GM18511 (cell line): ENCODE measurements around the gene PWWP2A.
"Not testable (repeated sequence)": the region's sequence is repeated elsewhere in the genome, so short reads cannot be mapped to it uniquely, and the experiment has no call there.

Experiments used
- ATAC-seq: cut with Tn5 transposase; IDR thresholded peaks from one replicate; pipeline ENCODE4 v1.9.1; 2021; ENCODE audit warnings: mild to moderate bottlenecking, moderate library complexity; ENCODE audit not compliant: unreplicated experiment

The PWWP2A gene

DNA sequence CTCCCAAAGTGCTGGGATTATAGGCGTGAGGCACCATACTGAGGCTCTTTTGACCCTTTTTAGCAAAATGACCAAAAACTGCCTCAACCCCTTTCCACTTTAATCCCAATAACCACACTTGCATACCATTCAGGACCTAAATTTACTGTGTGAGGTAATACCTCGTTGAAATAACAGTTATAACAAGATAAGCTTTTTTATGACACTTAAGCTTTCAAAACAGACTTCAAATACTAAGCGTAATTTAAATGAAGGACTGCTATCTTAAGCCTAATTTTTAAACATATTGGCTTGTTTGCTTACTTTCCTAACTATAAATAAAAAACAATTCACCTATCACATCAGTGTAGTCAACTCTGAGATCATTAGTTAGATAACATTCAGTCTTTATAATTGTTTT lies 37.8 kb downstream of the PWWP2A start:
- ATAC-seq: no peak

DNA sequence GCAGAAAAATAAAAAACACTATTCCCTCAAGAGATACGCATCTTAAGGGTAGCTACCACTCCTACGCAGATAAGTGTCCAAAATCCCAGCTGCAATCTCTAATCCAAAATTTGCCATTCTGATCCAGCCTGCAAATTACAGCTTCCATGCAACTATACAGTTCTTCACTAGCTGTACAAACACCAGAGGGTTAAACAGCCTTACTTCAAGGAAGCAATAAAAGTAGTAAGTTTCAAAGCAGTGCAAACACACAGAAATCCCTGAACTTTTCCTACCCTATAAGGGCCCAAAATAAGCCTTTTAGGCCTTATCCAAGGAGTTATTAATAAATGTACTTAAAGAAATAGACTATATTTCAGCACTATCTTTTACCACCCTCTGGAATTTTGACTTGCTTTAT lies 39.5 kb downstream of the PWWP2A start:
- no peak for ATAC-seq

DNA sequence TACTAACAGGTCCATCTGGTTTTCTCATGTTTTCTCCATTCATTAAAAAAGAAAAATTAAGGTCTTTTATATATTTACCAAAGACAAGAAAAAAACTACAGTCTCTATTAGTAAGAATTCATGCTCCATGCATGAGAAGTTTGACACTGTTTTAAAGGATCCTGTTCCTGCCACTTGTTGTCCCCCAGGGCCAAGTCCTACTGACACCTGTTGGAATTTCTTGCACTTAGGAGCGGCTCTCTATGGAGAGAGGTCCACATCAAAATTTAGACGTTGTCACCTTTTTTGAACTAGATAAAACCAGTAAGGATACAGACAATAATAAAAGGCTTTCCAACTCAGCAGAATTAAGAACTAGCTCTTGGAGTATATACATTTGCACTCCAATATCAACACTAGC lies 42.3 kb downstream of the PWWP2A start:
- ATAC-seq: no peak

DNA sequence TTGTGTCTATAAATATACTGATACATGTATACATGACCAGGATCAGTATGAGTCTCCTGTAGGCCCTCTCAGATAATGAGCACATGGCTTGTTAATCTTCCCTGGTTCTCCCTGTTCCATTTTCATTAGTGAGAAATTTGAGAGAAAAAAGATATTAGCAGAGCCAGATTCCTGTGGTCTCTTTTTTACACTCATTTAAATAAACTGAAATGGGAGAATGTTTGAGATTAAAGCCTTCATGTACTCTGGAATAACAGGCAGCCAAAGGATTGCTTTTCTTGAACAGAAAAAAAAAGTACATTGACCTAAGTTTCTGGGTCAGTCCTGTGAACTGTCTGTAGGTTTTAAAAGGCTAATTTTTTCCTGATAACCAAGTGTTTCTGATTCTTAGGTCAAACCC lies 44.2 kb downstream of the PWWP2A start:
- ATAC-seq: no peak

DNA sequence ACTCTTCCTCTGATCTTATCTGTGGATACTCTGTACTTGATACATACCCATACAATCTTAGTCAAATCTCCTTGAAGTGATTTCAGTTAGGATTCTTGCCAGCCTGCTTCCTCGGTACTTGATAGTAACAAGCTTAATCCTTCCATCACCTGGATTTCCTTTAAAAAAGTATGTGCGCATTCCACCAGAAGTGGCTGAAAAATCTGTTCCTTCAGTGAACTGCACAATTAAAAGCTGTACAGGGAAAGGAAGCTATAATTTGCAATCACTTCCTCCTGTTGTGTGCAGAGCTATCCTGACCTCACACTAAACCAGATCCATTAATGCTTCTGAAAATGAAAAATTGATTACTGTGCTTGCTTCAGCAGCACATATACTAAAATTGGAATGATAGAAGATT lies 47.3 kb downstream of the PWWP2A start:
- no peak for ATAC-seq

DNA sequence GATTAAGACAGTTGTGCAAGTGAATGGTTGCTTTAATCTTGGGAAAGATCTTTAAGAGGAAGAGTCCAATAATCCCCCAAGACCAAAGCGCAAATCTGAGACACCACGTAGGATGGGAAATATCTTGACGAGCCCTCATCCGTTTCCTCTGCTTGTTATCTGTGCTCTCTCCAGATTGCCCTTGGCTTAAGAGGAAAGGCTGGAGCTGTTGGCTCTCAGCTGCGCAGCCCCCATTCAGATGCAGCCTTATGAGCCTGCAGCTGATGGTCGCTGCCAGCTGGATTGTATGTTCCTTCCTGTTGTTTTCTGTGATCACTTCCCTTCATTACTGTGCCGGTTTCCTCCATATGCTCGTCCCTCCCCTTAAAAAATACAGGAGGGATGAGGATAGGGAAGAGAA lies 47.7 kb downstream of the PWWP2A start:
- no peak for ATAC-seq

DNA sequence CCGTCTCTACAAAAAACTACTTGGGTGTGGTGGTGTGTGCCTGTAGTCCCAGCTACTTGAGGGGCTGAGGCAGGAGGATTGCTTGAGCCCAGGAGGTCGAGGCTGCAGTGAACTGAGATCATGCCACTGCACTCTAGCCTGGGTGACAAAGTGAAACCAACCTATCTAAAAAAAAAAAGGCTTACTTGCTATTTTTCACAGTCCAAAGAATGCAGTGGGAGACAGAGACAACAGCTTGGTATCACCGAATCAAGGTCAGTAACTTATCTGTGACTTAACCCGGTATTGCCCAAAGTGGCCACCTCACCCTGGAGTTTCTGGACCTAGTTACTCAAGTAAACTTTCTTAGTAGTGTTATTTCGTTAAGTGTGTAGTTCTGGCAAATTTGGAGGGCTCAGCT lies 50.1 kb downstream of the PWWP2A start:
- not testable (repeated sequence) for ATAC-seq

DNA sequence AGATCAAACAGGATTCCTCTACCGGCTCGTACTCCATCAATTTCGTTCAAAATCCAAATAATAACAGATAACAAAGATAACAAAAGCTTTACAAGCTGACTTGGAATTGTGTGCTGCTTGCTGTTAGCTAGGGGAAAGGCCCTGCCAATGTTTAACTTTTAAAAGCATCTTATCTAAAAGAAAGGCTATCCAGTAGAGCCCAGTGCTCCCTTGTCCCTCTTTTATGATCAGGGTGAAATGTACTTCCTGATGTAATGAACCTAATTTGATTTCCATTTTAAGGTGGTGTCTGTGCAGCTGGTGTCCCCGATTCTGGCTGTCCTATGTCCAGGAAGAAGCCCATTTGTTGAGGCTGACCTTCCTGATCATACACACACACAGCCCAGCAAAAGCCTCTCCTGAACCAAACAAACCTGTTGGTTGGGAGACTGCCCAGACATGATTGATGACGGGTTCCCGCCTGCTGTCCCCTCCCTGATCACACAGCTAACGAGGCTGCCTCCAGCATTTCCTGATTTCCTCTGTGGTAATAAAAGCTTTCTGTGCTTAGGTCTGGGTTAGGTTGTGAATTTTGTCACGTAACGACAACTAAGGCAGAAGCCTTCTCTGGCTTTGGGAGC lies 54.1 kb downstream of the PWWP2A start:
- no peak for ATAC-seq

DNA sequence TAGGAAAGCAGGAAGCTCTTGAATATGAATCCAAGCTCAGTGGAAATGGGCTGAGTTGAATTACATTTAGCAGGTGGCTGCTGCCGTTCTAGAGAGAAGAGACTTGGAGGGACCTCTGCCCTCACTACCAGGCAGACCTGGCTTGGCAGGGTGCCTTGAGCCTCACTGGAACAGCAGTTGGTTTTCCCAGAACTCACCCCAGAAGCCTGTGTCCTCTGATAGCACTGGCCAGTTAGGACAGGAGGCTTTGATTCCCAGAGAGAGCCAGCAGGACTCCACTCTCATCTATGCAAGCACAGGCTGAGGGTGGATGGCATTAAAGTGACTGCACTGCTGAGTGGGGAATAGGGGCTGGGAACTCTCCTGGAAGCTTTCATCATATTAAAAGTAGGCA lies 54.8 kb downstream of the PWWP2A start:
- ATAC-seq: no peak

DNA sequence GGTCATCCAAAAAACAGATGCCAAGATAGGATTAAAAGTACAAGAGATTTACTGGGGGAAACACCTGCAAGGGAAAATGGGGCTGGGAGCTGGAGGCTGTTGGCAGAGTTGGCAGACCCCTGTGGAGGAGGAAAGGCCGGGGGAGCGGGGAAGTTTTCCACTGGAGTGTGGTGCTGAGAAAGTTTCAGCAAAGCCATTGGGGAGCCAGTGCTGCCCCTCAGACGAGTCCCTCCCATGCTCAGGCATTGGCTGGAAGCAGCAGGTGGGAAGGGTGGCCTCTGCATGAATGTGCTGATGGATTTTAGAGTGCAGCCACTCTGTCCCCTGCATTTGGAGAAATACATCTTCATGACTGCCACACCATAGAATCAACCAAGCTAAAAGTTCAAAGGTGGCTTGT lies 57.5 kb downstream of the PWWP2A start:
- ATAC-seq: no peak

DNA sequence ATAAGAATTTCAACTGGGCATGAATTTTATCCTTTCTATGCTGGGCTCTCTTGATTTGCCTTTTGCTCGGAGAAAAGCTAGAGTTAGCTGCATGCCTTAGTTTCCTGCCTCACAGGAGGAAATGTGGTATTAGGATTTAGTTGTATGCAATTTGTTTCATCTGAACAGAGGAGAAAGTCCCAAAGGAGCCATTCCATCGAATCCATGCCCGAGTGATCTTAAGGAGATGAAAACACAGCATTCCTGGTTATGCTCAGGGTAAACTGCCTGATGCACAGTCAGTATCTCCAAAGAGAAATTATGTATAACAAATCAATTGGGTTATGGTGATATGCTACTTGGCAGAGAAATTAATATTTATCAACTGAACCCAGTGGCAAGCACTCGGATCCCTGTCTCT lies 59.2 kb downstream of the PWWP2A start:
- ATAC-seq: no peak

DNA sequence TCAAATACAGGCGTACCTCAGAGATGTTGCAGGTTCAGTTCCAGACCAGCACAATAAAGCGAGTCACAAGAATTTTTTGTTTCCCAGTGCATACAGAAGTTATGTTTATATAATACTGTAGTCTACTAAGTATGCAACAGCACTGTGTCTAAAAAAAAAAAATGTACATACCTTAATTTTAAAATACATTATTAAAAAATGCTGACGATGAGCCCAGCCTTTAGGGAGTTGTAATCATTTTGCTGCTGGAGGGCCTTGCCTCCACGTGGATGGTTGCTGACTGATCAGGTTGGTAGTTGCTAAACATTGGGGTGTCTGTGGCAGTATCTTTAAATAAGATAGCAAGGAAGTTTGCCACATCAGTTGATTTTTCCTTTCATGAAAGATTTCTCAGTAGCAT lies 62.0 kb downstream of the PWWP2A start:
- ATAC-seq: no peak

DNA sequence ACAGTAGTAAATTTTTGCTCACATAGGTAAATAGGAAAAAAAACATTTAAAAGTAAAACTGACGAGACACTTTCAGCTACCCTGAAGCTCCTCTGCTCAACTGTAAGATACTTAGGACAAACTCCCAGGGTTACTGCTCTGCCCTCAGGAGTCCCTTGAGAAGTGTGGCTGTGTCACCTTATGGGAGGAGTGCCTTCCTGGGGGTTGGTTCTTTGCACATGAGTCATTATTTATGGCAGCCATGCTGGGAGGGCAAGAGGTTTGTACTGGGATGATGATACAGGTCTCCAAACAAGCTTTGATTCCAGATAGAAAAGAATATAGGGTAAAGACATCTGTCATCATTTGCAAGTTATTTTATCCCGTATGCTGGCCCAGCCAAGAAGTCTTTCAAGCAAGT lies 64.4 kb downstream of the PWWP2A start:
- ATAC-seq: no peak

DNA sequence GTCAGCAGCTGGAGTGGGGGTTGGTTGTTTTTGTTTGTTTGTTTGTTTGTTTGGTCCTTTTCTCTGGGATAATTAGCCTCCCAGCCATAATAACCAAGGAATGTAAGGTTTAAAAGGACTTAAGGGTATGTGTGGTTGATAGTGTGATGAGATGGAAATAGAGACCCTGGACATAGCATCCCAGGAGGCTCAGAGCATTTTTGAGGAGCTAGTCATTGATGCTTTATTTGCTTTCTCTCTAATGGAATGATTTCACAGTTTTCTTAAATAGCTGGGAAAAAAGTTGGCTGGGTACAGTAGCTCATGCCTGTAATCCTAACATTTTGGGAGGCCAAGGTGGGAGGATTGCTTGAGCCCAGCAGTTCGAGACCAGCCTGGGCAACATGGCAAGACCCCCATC lies 65.2 kb downstream of the PWWP2A start:
- no peak for ATAC-seq

DNA sequence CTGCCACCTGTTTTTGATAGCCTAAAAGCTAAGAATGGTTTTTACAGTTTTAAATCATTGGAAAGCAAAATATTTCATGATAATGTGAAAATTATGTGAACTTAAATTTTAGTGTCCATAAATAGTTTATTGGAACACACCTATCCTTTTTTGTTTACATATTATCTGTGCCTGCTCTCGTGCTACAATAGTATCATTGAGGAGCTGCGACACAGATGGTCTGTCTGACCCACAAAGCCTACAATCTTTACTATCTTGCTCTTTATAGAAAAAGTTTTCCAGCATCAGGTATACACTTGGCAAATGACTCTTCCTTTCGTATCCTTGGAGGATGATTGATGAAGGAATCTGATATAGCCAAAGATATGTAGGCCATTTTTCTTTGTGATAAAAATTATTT lies 70.2 kb downstream of the PWWP2A start:
- no peak for ATAC-seq

DNA sequence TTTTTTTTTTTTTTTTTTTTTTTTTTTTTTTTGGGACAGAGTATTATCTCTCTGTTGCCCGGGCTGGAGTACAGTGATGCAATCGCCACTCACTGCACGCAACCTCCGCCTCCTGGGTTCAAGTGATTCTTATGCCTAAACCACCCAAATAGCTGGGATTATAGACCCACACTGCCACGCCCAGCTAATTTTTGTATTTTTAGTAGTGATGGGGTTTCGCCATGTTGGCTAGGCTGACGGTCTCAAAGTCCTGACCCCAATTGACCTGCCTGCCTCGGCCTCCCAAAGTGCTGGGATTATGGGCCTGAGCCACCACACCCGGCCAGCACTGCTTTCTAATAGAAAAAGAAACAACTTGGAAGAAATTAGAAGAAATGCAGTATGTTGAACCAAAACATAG lies 71.1 kb downstream of the PWWP2A start:
- ATAC-seq: no peak

DNA sequence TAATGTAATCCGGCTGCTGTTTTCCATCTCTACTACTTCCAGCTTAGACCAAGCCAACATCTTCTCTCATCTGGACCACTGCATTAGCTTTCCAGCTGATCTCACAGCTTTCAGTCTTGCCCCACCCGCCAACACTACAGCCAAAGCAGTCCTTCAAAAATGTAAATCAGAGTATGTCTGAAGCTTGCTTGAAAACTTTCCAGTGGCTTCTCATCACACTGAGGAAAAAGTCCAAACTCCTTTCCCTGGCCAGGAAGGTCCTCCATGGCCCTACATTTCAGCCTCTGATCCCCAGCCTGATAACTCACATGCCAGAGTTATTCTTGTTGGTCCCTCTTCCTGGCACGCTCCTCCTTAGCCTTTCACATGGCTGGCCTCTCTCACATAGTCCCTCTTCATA lies 71.8 kb downstream of the PWWP2A start:
- no peak for ATAC-seq

DNA sequence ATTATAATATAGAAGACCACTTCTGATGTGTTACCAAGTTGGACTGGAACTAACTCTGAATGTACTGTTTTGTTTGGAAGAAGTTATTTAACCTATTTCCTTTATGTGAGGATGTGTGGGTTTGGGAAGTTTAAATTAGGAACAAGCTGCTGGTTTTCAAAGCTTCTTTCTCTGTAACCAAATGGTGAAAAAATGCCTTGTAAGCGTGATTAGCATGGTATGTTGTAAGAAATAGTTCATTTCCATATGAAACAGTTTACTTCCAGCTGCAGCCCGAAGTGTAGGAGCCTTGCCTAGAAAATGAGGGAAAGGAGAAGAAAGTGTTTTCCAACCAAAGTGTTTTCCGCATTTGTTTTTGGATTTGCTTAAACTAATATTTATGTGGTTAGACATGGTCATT lies 74.3 kb downstream of the PWWP2A start:
- ATAC-seq: no peak

DNA sequence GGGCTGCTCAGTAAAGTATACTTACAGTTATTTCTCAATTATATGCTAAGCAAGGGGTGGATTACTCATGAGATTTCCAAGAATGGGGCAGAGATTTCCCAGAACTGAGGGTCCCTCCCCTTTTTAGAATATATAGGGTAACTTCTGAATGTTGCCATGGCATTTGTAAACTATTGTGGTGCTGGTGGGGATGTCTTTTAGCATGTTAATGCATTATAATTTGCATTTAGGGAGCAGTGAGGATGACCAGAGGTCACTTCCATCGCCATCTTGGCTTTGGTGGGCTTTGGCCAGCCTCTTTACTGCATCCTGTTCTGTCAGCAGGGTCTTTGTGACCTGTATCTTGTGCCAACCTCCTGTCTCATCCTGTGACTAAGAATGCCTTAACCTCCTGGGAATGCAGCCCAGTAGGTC lies 74.9 kb downstream of the PWWP2A start:
- no peak for ATAC-seq

DNA sequence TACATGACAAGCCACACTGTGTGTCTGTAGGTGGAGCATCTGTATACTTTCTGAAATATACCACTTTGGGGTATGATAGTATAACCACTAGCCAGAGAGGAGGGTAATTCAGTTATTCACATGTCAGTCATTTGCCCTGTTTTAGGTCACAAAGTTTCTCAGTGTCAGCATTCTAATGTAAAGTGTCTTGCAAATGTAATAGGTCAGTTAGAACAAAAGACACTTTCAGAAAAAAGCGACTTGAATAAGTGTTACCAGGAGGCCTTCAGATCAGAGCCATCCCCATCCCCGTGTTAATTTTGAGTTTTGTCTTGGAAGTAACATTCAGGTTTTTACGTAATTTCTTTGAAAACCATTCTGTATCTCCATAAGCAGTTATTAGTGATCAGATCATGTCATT lies 76.6 kb downstream of the PWWP2A start:
- ATAC-seq: no peak
